HEK293 (cell line): ENCODE results near the gene MS4A5.

Experiments used
- CTCF ChIP-seq: fragments of 450-650 bp; formaldehyde crosslinking; IDR thresholded peaks from 2 replicates; pipeline ENCODE4 v1.5.1; 2016; ENCODE audit warnings: missing biosample characterization, missing genetic modification characterization
- MYNN ChIP-seq: fragments of 450-650 bp; formaldehyde crosslinking; IDR thresholded peaks from 2 replicates; pipeline ENCODE4 v1.5.1; 2016; ENCODE audit warnings: missing biosample characterization, missing genetic modification characterization, borderline replicate concordance
- PRDM10 ChIP-seq: fragments of 450-650 bp; formaldehyde crosslinking; IDR thresholded peaks from 2 replicates; pipeline ENCODE4 v1.5.1; 2016; ENCODE audit warnings: missing biosample characterization, missing genetic modification characterization
- ZNF37A ChIP-seq: fragments of 450-650 bp; IDR thresholded peaks from 2 replicates; pipeline ENCODE4 v1.5.1; 2018; ENCODE audit warnings: missing biosample characterization, missing genetic modification characterization

- TF ChIP-seq PRDM10 = no peak
- TF ChIP-seq CTCF (tag by site-specific recombination) = no peak
- no peak for TF ChIP-seq MYNN (tag by site-specific recombination)
- no peak for TF ChIP-seq ZNF37A
These were observed 28.2 kb downstream of the MS4A5 start for GRCh38 chr11:60457576-60457975.
